Loucy (cell line): Measurements from ENCODE around the gene CCDC17.

Experiments
- H2AFZ ChIP-seq: fragments of 200-600 bp; sonication (generic); 2 replicates; pipeline ENCODE4 v1.6.0; 2016; ENCODE audit warnings: antibody characterized with exemption, mild to moderate bottlenecking, low read length, moderate library complexity
- H3F3A ChIP-seq: fragments of 200-600 bp; 2 replicates; pipeline ENCODE4 v1.6.0; 2016; ENCODE audit warnings: antibody characterized with exemption, low read depth, mild to moderate bottlenecking
- H3K27me3 ChIP-seq: fragments of 200-600 bp; sonication (generic); 2 replicates; pipeline ENCODE4 v1.6.1; 2014; ENCODE audit warnings: low read length, mild to moderate bottlenecking; ENCODE audit not compliant: insufficient read depth, poor library complexity, severe bottlenecking
- H3K36me3 ChIP-seq: fragments of 200-600 bp; sonication (generic); 2 replicates; pipeline ENCODE4 v1.6.1; 2016; ENCODE audit warnings: low read length; ENCODE audit not compliant: insufficient read depth
- H3K4me1 ChIP-seq: fragments of 200-600 bp; sonication (generic); 2 replicates; pipeline ENCODE4 v1.5.1; 2014; ENCODE audit warnings: low read length, mild to moderate bottlenecking; ENCODE audit not compliant: insufficient read depth, poor library complexity, severe bottlenecking
- H3K4me2 ChIP-seq: fragments of 200-600 bp; sonication (generic); 2 replicates; pipeline ENCODE4 v1.6.0; 2014; ENCODE audit warnings: antibody characterized with exemption, low read length, low read depth, mild to moderate bottlenecking; ENCODE audit not compliant: poor library complexity, severe bottlenecking
- H3K4me3 ChIP-seq: fragments of 200-600 bp; sonication (generic); 2 replicates; pipeline ENCODE4 v1.5.1; 2014; ENCODE audit warnings: low read length, mild to moderate bottlenecking, mixed read lengths; ENCODE audit not compliant: poor library complexity, severe bottlenecking
- H3K79me2 ChIP-seq: fragments of 200-600 bp; sonication (generic); 2 replicates; pipeline ENCODE4 v1.6.1; 2014; ENCODE audit warnings: low read length; ENCODE audit not compliant: insufficient read depth
- H3K9ac ChIP-seq: fragments of 200-600 bp; sonication (generic); 2 replicates; pipeline ENCODE4 v1.6.0; 2014; ENCODE audit warnings: mild to moderate bottlenecking, low read depth, low read length, moderate library complexity; ENCODE audit not compliant: poor library complexity, severe bottlenecking
- H3K9me2 ChIP-seq: fragments of 200-600 bp; sonication (generic); replicated peaks from 2 replicates; pipeline ENCODE4 v1.6.1; 2016; ENCODE audit warnings: low read depth, low read length, mixed read lengths
- H3K9me3 ChIP-seq: fragments of 200-600 bp; sonication (generic); 2 replicates; pipeline ENCODE4 v1.6.1; 2014; ENCODE audit warnings: mild to moderate bottlenecking, antibody characterized with exemption, low read length, low read depth; ENCODE audit not compliant: insufficient read depth
- H4K20me1 ChIP-seq: fragments of 200-600 bp; sonication (generic); 2 replicates; pipeline ENCODE4 v1.6.0; 2014; ENCODE audit warnings: antibody characterized with exemption, low read length, mild to moderate bottlenecking; ENCODE audit not compliant: insufficient read depth, poor library complexity, severe bottlenecking
- EZH2phosphoT487 ChIP-seq: fragments of 200-600 bp; IDR thresholded peaks from 2 replicates; pipeline ENCODE4 v1.6.1; 2018; ENCODE audit warnings: antibody characterized with exemption, mild to moderate bottlenecking, moderate library complexity, borderline replicate concordance
- TF ChIP-seq, protein P1 (sequence below): fragments of 200-600 bp; sonication (generic); conservative IDR thresholded peaks from 2 replicates; pipeline ENCODE4 v1.5.1; 2014; ENCODE audit warnings: mild to moderate bottlenecking, antibody characterized with exemption, low read length

Gene CCDC17

GRCh38 chr1:45668526-45668925, 44.7 kb upstream of the CCDC17 start:
- Histone ChIP-seq H3K36me3 (peaks cover 10% of the 10 kb centered on the region; the same call in 1 of the 2 replicates), H4K20me1 (peaks cover 91% of the 10 kb centered on the region), H3K9me2 (no peaks in the 10 kb centered on the region), H3K9ac (no peak overlapping the region), H3K4me2 (no peak overlapping the region), H3F3A (no peaks in the 10 kb centered on the region), H2AFZ (no peak overlapping the region), H3K27me3 (no peaks in the 10 kb centered on the region), H3K9me3 (no peaks in the 10 kb centered on the region), H3K4me1 (no peaks in the 10 kb centered on the region), H3K4me3 (no peak overlapping the region), H3K79me2 (peaks cover 100% of the 10 kb centered on the region)
- no peak for TF ChIP-seq EZH2phosphoT487
- TF ChIP-seq, protein P1, sequence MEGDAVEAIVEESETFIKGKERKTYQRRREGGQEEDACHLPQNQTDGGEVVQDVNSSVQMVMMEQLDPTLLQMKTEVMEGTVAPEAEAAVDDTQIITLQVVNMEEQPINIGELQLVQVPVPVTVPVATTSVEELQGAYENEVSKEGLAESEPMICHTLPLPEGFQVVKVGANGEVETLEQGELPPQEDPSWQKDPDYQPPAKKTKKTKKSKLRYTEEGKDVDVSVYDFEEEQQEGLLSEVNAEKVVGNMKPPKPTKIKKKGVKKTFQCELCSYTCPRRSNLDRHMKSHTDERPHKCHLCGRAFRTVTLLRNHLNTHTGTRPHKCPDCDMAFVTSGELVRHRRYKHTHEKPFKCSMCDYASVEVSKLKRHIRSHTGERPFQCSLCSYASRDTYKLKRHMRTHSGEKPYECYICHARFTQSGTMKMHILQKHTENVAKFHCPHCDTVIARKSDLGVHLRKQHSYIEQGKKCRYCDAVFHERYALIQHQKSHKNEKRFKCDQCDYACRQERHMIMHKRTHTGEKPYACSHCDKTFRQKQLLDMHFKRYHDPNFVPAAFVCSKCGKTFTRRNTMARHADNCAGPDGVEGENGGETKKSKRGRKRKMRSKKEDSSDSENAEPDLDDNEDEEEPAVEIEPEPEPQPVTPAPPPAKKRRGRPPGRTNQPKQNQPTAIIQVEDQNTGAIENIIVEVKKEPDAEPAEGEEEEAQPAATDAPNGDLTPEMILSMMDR = no peak

GRCh38 chr1:45667321-45668111, 43.7 kb upstream of the CCDC17 start:
- Histone ChIP-seq H3K79me2 (peaks cover 100% of the 10 kb centered on the region), H3K36me3 (peaks cover 10% of the 10 kb centered on the region; the same call in 1 of the 2 replicates), H3K4me1 (no peaks in the 10 kb centered on the region), H3K4me3 (no peak overlapping the region), H4K20me1 (peaks cover 92% of the 10 kb centered on the region), H3K9me3 (no peaks in the 10 kb centered on the region), H3K27me3 (no peaks in the 10 kb centered on the region), H3K9ac (no peak overlapping the region), H3F3A (no peaks in the 10 kb centered on the region), H3K4me2 (no peak overlapping the region), H3K9me2 (no peaks in the 10 kb centered on the region), H2AFZ (no peak overlapping the region)
- TF ChIP-seq, protein P1 = no peak
- TF ChIP-seq EZH2phosphoT487 = no peak

DNA sequence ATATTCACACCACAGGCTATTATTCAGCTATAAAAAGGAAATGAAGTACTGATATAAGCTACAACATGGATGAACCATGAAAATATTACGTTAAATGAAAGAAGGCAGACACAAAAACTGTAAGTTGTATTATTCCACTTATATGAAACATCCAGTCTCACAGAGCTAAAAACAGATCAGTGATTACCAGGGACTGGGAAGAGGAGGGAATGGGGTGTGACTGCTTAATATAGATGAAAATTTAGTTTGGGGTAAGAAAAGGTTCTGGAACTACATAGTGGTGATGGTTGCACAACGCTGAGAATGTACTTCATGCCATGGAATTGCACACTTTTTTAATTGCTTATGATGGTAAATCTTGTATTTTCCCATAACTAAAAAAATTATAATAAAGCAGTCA, 43.0 kb upstream of the CCDC17 start:
- H3K9me2 ChIP-seq = no peaks in the 10 kb centered on the region
- peaks cover 10% of the 10 kb centered on the region; the same call in 1 of the 2 replicates for H3K36me3 ChIP-seq
- H4K20me1 ChIP-seq = peaks cover 92% of the 10 kb centered on the region

More for the DNA sequence above, 43.0 kb upstream of the CCDC17 start:
- Histone ChIP-seq H2AFZ (no peak overlapping the region), H3K79me2 (peaks cover 100% of the 10 kb centered on the region), H3K27me3 (no peaks in the 10 kb centered on the region), H3K9ac (no peak overlapping the region), H3K4me3 (no peak overlapping the region), H3K4me2 (no peak overlapping the region), H3K4me1 (no peaks in the 10 kb centered on the region), H3F3A (no peaks in the 10 kb centered on the region), H3K9me3 (no peaks in the 10 kb centered on the region)
- TF ChIP-seq, protein P1 = no peak
- TF ChIP-seq EZH2phosphoT487 = no peak
